CD14-positive monocyte (primary cell): ENCODE measurements around the gene ACAP1. TPM values are rescaled to one million over a fixed set of nuclear protein-coding genes. Genes with fewer than 3 reads are reported as not detected.
"Not testable (repeated sequence)": the region's sequence is repeated elsewhere in the genome, so short reads cannot be mapped to it uniquely, and the experiment has no call there.

Experiments
- DNase-seq, 3 donors: peaks; one replicate each; pipeline ENCODE4 v3.0.0-alpha.2; 2011 to 2022
- H2AFZ ChIP-seq: 2 replicates; pipeline ENCODE4 v1.6.0; 2012; ENCODE audit warnings: mild to moderate bottlenecking, low read depth, low read length, inconsistent platforms; ENCODE audit not compliant: insufficient read depth, poor library complexity, severe bottlenecking
- H3K27ac ChIP-seq, 2 donors: 1 replicate in 1 of 2; 2 replicates in 1 of 2; pipeline ENCODE4 v1.5.1; 2012 to 2013; ENCODE audit warnings: low read length in 2 of 2, control low read depth in 1 of 2, inconsistent platforms in 1 of 2, low read depth in 1 of 2, mild to moderate bottlenecking in 1 of 2
- H3K27me3 ChIP-seq, 2 donors: one replicate each; pipeline versions ENCODE4 v1.6.0 to v1.6.1; 2011 to 2013; ENCODE audit warnings: low read length in 2 of 2; ENCODE audit not compliant: control insufficient read depth in 2 of 2, insufficient read depth in 2 of 2
- H3K36me3 ChIP-seq, 2 donors: replicated peaks in 1 of 2; 1 replicate in 1 of 2; 2 replicates in 1 of 2; pipeline versions ENCODE4 v1.5.1 to v1.6.1; 2012 to 2013; ENCODE audit warnings: low read length in 2 of 2, control low read depth in 1 of 2, inconsistent platforms in 1 of 2, mild to moderate bottlenecking in 1 of 2; ENCODE audit not compliant: insufficient read depth in 2 of 2, control insufficient read depth in 1 of 2
- H3K4me1 ChIP-seq, 2 donors: 1 replicate in 1 of 2; 2 replicates in 1 of 2; pipeline versions ENCODE4 v1.5.1 to v1.6.1; 2012 to 2013; ENCODE audit warnings: low read length in 2 of 2, control low read depth in 1 of 2, inconsistent platforms in 1 of 2, mild to moderate bottlenecking in 1 of 2, moderate library complexity in 1 of 2; ENCODE audit not compliant: insufficient read depth in 2 of 2, control insufficient read depth in 1 of 2
- H3K4me2 ChIP-seq: replicated peaks from 2 replicates; pipeline ENCODE3; 2012; ENCODE audit warnings: low read length, moderate library complexity, mild to moderate bottlenecking; ENCODE audit not compliant: poor library complexity, severe bottlenecking; ENCODE audit errors: extremely low read depth
- H3K4me3 ChIP-seq, 3 experiments: fragments of 200-600 bp in 1 of 3; sonication (generic) in 1 of 3; replicated peaks in 1 of 3; 1 replicate in 2 of 3; 2 replicates in 1 of 3; pipeline ENCODE4 v1.5.1; 2011 to 2013; ENCODE audit warnings: low read length in 3 of 3, mild to moderate bottlenecking in 3 of 3, control low read depth in 2 of 3, low read depth in 2 of 3, inconsistent platforms in 1 of 3, moderate library complexity in 1 of 3
- H3K79me2 ChIP-seq: 2 replicates; pipeline ENCODE4 v1.6.0; 2012; ENCODE audit warnings: mild to moderate bottlenecking, control low read depth, inconsistent platforms, low read length, moderate library complexity; ENCODE audit not compliant: insufficient read depth
- H3K9ac ChIP-seq: 2 replicates; pipeline ENCODE4 v1.6.0; 2017; ENCODE audit warnings: low read length, mild to moderate bottlenecking; ENCODE audit not compliant: insufficient read depth, poor library complexity, severe bottlenecking
- H3K9me3 ChIP-seq, 2 donors: replicated peaks in 1 of 2; 1 replicate in 1 of 2; 2 replicates in 1 of 2; pipeline versions ENCODE4 v1.5.1 to v1.6.1; 2012 to 2013; ENCODE audit warnings: low read length in 2 of 2, control low read depth in 1 of 2; ENCODE audit not compliant: control insufficient read depth in 1 of 2, insufficient read depth in 1 of 2
- H4K20me1 ChIP-seq: 2 replicates; pipeline ENCODE4 v1.6.0; 2012; ENCODE audit warnings: mild to moderate bottlenecking, low read length, control low read depth, moderate library complexity; ENCODE audit not compliant: insufficient read depth
- H3K27ac Mint-ChIP-seq, 7 donors: one replicate each; pipeline ENCODE4 v1.8.0; 2020; ENCODE audit warnings: mild to moderate bottlenecking in 7 of 7, mixed read lengths in 7 of 7, moderate library complexity in 6 of 7, inconsistent platforms in 2 of 7
- H3K27me3 Mint-ChIP-seq, 3 donors: one replicate each; pipeline ENCODE4 v1.8.0; 2021 to 2022; ENCODE audit warnings: low read depth in 3 of 3, mild to moderate bottlenecking in 3 of 3, mixed read lengths in 3 of 3, moderate library complexity in 3 of 3, inconsistent platforms in 1 of 3
- H3K36me3 Mint-ChIP-seq, 2 donors: one replicate each; pipeline ENCODE4 v1.8.0; 2020; ENCODE audit warnings: mixed read lengths in 2 of 2, inconsistent platforms in 1 of 2, mild to moderate bottlenecking in 1 of 2
- H3K4me1 Mint-ChIP-seq: one replicate; pipeline ENCODE4 v1.8.0; 2020; ENCODE audit warnings: mild to moderate bottlenecking, mixed read lengths
- H3K4me3 Mint-ChIP-seq, 2 donors: one replicate each; pipeline ENCODE4 v1.8.0; 2020; ENCODE audit warnings: mild to moderate bottlenecking in 2 of 2, mixed read lengths in 2 of 2, moderate library complexity in 1 of 2
- H3K9me3 Mint-ChIP-seq, 7 donors: one replicate each; pipeline ENCODE4 v1.8.0; 2020 to 2022; ENCODE audit warnings: mixed read lengths in 7 of 7, mild to moderate bottlenecking in 6 of 7, moderate library complexity in 6 of 7, inconsistent platforms in 2 of 7
- CTCF ChIP-seq: fragments of 200-600 bp; IDR thresholded peaks from one replicate; pipeline ENCODE4 v1.8.0; 2022; ENCODE audit warnings: antibody characterized with exemption, mild to moderate bottlenecking
- WGBS: methylation state at CpG from one replicate; pipeline ENCODE4 v1.1.5; 2013; ENCODE audit warnings: missing lambda C conversion rate; ENCODE audit not compliant: insufficient coverage; 5-methylcytosine and 5-hydroxymethylcytosine counted together
- intact Hi-C, 2 donors: fragments of 100-400 bp; cut with micrococcal nuclease; formaldehyde crosslinking; loops; one replicate each; pipeline versions ENCODE4 v1.15.0 to v1.15.1; 2023
- polyA plus RNA-seq, 3 donors: library from polyadenylated mRNA; depleted of rRNA in 1 of 3; unstranded in 2 of 3; stranded (reverse) in 1 of 3; fragments of 300-500 nt in 2 of 3; fragments of >200 nt in 1 of 3; fragmentation: Illumina TruSeq in 2 of 3; gene quantifications; 1 replicate in 2 of 3; 2 replicates in 1 of 3; pipeline ENCODE4 v1.2.3, GENCODE V29; 2012 to 2021

The ACAP1 gene
- polyA plus RNA-seq, 3 donors, result 32.1 to 68.5 (median 40.5) TPM

DNA sequence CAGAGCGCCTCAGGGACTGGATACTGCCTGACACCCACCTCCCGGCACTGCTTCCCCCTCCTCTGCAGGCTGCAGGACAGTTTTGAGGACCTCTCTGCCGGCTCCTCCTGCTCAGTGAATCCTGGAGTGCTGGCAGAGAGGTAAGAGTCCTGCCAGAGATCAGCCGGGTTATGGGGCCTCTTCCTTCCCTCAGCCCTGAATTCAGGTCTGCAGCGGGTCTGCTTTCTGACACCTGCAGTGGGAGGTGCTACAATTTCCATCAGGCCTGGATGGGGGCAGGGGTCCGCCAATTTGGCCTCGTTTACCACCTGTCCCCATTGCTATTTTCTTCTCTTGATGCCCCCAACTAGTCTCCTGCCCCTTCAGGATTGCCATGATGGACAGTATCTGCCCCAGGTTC is 4.2 kb upstream of the ACAP1 start:
- peak overlapping the region in 1 of 2 donors; percentile 20 for H3K4me3 Mint-ChIP-seq
- Histone ChIP-seq H3K4me1 (peaks cover 51 to 58% of the 10 kb centered on the region in 2 donors), H3K4me2 (no peak overlapping the region), H3K4me3 (no peak overlapping the region), H3K27me3 (no peaks in the 10 kb centered on the region), H3K79me2 (peaks cover 26% of the 10 kb centered on the region), H4K20me1 (no peaks in the 10 kb centered on the region), H3K27ac (no peak overlapping the region), H3K9me3 (no peaks in the 10 kb centered on the region), H3K36me3 (no peaks in the 10 kb centered on the region), H2AFZ (peak overlapping the region; percentile 36), H3K9ac (no peak overlapping the region)
- H3K27ac Mint-ChIP-seq, result peak overlapping the region in 4 of 7 donors; percentile 4 to 79 (median 62)
- peaks cover 0 to 7% (median 0%) of the 10 kb centered on the region in 3 donors for H3K27me3 Mint-ChIP-seq
- intact Hi-C loops, result no loop called here
- WGBS, result 20% methylated on average over 6 of the region's 7 CpGs
- H3K9me3 Mint-ChIP-seq, result no peaks in the 10 kb centered on the region
- no peak for TF ChIP-seq CTCF
- peaks cover 55% of the 10 kb centered on the region for H3K4me1 Mint-ChIP-seq
- H3K36me3 Mint-ChIP-seq, result peaks cover 0 to under 1% of the 10 kb centered on the region in 2 donors
- DNase-seq, result no peak

GRCh38 chr17:7332600-7333069 is 3.7 kb upstream of the ACAP1 start:
- H3K4me1 Mint-ChIP-seq, result peaks cover 60% of the 10 kb centered on the region
- peak overlapping the region; percentile 20 to 57 for H3K4me3 Mint-ChIP-seq
- Histone ChIP-seq H3K4me1 (peaks cover 55 to 63% of the 10 kb centered on the region in 2 donors), H3K79me2 (peaks cover 26% of the 10 kb centered on the region), H2AFZ (peak overlapping the region; percentile 36)
- H3K27me3 Mint-ChIP-seq, H3K9me3 ChIP-seq, H4K20me1 ChIP-seq, H3K27ac ChIP-seq, H3K36me3 Mint-ChIP-seq, H3K4me3 ChIP-seq, H3K9me3 Mint-ChIP-seq, H3K36me3 ChIP-seq, H3K4me2 ChIP-seq, DNase-seq, H3K9ac ChIP-seq, H3K27me3 ChIP-seq, intact Hi-C loops: not testable (repeated sequence)
- H3K27ac Mint-ChIP-seq, result peak overlapping the region in 4 of 7 donors; percentile 31 to 79 (median 62)
- WGBS, result 36% methylated on average over 4 of the region's 14 CpGs
